B cell (primary cell): ENCODE data around the gene KNTC1. TPM values are rescaled to one million over a fixed set of nuclear protein-coding genes. Genes with fewer than 3 reads are reported as not detected.

Experiments
- ATAC-seq: fragments of 200-7000 bp; cut with Tn5 transposase; one replicate; pipeline ENCODE4 v1.10.0; 2021; ENCODE audit warnings: low read depth, mild to moderate bottlenecking, moderate number of reproducible peaks, moderate library complexity
- CTCF ChIA-PET: fragments of 350-600 bp; sonication (Branson Sonifier 250); formaldehyde crosslinking; loops from one replicate; lab custom pipeline; 2021; ENCODE audit warnings: antibody characterized with exemption, inconsistent platforms; lab: Charles Lee
- POLR2A ChIA-PET: fragments of 350-600 bp; sonication (Branson Sonifier 250); formaldehyde crosslinking; loops from one replicate; lab custom pipeline; 2021; ENCODE audit warnings: antibody characterized with exemption; lab: Charles Lee
- DNase-seq: peaks from one replicate; pipeline ENCODE4 v3.0.0; 2013
- H2AFZ ChIP-seq: 2 replicates; pipeline ENCODE4 v1.6.1; 2012; ENCODE audit warnings: mild to moderate bottlenecking, low read depth, low read length; ENCODE audit not compliant: insufficient read depth, poor library complexity, severe bottlenecking
- H3K27ac ChIP-seq, 2 donors: 1 replicate in 1 of 2; 2 replicates in 1 of 2; pipeline ENCODE4 v1.5.1; 2012 to 2013; ENCODE audit warnings: low read length in 2 of 2, mild to moderate bottlenecking in 2 of 2, moderate library complexity in 1 of 2
- H3K27me3 ChIP-seq, 4 experiments: fragments of 200-600 bp in 1 of 4; sonication (generic) in 1 of 4; replicated peaks in 1 of 4; 1 replicate in 2 of 4; 2 replicates in 2 of 4; pipeline versions ENCODE4 v1.6.1 to v1.7.0; 2013 to 2016; ENCODE audit warnings: low read length in 3 of 4, mild to moderate bottlenecking in 2 of 4, mixed read lengths in 1 of 4, moderate library complexity in 1 of 4; ENCODE audit not compliant: insufficient read depth in 4 of 4, control insufficient read depth in 3 of 4; ENCODE audit errors: control extremely low read depth in 1 of 4
- H3K36me3 ChIP-seq, 2 experiments: replicated peaks in 1 of 2; 1 replicate in 1 of 2; 2 replicates in 1 of 2; pipeline versions ENCODE4 v1.6.1 to v1.7.1; 2013; ENCODE audit warnings: low read length in 1 of 2; ENCODE audit not compliant: insufficient read depth in 2 of 2, control insufficient read depth in 1 of 2; ENCODE audit errors: control extremely low read depth in 1 of 2, extremely low read depth in 1 of 2
- H3K4me1 ChIP-seq, 2 donors: fragments of 200-600 bp in 1 of 2; sonication (generic) in 1 of 2; 1 replicate in 1 of 2; 2 replicates in 1 of 2; pipeline versions ENCODE4 v1.5.1 to v1.6.1; 2013 to 2017; ENCODE audit warnings: low read length in 2 of 2; ENCODE audit not compliant: control insufficient read depth in 2 of 2, insufficient read depth in 2 of 2
- H3K4me2 ChIP-seq: replicated peaks from 2 replicates; pipeline ENCODE3; 2012; ENCODE audit warnings: mild to moderate bottlenecking, low read depth, low read length; ENCODE audit not compliant: poor library complexity, severe bottlenecking
- H3K4me3 ChIP-seq, 5 experiments: fragments of 200-600 bp in 1 of 5; sonication (generic) in 1 of 5; 1 replicate in 3 of 5; 2 replicates in 2 of 5; pipeline versions ENCODE4 v1.5.1 to v1.7.0; 2011 to 2016; ENCODE audit warnings: low read length in 4 of 5, mild to moderate bottlenecking in 4 of 5, low read depth in 2 of 5, control low read depth in 1 of 5, moderate library complexity in 1 of 5; ENCODE audit not compliant: insufficient read depth in 1 of 5; ENCODE audit errors: control extremely low read depth in 1 of 5, extremely low read depth in 1 of 5
- H3K79me2 ChIP-seq: fragments of 200-600 bp; sonication (generic); one replicate; pipeline ENCODE4 v1.6.0; 2016; ENCODE audit warnings: low read length; ENCODE audit not compliant: control insufficient read depth, insufficient read depth
- H3K9ac ChIP-seq: fragments of 200-600 bp; sonication (generic); 2 replicates; pipeline ENCODE4 v1.6.1; 2017; ENCODE audit warnings: mild to moderate bottlenecking, low read length, moderate library complexity
- H3K9me3 ChIP-seq, 3 donors: one replicate each; pipeline versions ENCODE4 v1.6.1 to v1.7.1; 2013; ENCODE audit warnings: low read length in 2 of 3; ENCODE audit not compliant: control insufficient read depth in 2 of 3, insufficient read depth in 1 of 3; ENCODE audit errors: control extremely low read depth in 1 of 3
- H4K20me1 ChIP-seq: 2 replicates; pipeline ENCODE4 v1.6.0; 2012; ENCODE audit warnings: mild to moderate bottlenecking, low read length; ENCODE audit not compliant: insufficient read depth, control insufficient read depth, poor library complexity, severe bottlenecking
- H3K27ac Mint-ChIP-seq: one replicate; pipeline ENCODE4 v1.8.0; 2021; ENCODE audit warnings: mixed read lengths
- H3K27me3 Mint-ChIP-seq: one replicate; pipeline ENCODE4 v1.8.0; 2021; ENCODE audit warnings: mixed read lengths
- H3K4me1 Mint-ChIP-seq: one replicate; pipeline ENCODE4 v1.8.0; 2021; ENCODE audit warnings: mixed read lengths
- H3K4me3 Mint-ChIP-seq: one replicate; pipeline ENCODE4 v1.8.0; 2021; ENCODE audit warnings: mixed read lengths
- H3K9me3 Mint-ChIP-seq: one replicate; pipeline ENCODE4 v1.8.0; 2022; ENCODE audit warnings: mixed read lengths; ENCODE audit not compliant: insufficient read depth
- EZH2 ChIP-seq: IDR thresholded peaks from 2 replicates; pipeline ENCODE4 v1.6.1; 2012; ENCODE audit warnings: borderline replicate concordance, low read depth, mild to moderate bottlenecking, moderate library complexity, low read length; ENCODE audit not compliant: insufficient read depth, poor library complexity, severe bottlenecking
- WGBS: methylation state at CpG from one replicate; pipeline ENCODE4 v1.1.5; 2013; ENCODE audit warnings: missing lambda C conversion rate; ENCODE audit not compliant: insufficient coverage; 5-methylcytosine and 5-hydroxymethylcytosine counted together
- intact Hi-C: fragments of 100-400 bp; cut with micrococcal nuclease; formaldehyde crosslinking; loops from one replicate; pipeline ENCODE4 v1.10.0; 2022
- polyA plus RNA-seq: library from polyadenylated mRNA; depleted of rRNA; stranded (reverse); fragments of >200 nt; gene quantifications from 2 replicates; pipeline ENCODE4 v1.2.3, GENCODE V29; 2012
- total RNA-seq, 2 donors: library from RNA; stranded (reverse); fragments of 120-200 nt in 1 of 2; gene quantifications; 1 replicate in 1 of 2; 2 replicates in 1 of 2; pipeline versions ENCODE4 v1.2.3 to v1.2.4, GENCODE V29; 2013 to 2022
- TF ChIP-seq, protein P1 (sequence below): fragments of 200-600 bp; IDR thresholded peaks from one replicate; pipeline ENCODE4 v1.8.0; 2022; ENCODE audit warnings: antibody characterized with exemption, mild to moderate bottlenecking

The KNTC1 gene
- total and polyA plus RNA-seq, 2 donors (not counting 1 experiment from before 2014, with no cell fraction given), result 27.1 to 52.4 TPM

DNA sequence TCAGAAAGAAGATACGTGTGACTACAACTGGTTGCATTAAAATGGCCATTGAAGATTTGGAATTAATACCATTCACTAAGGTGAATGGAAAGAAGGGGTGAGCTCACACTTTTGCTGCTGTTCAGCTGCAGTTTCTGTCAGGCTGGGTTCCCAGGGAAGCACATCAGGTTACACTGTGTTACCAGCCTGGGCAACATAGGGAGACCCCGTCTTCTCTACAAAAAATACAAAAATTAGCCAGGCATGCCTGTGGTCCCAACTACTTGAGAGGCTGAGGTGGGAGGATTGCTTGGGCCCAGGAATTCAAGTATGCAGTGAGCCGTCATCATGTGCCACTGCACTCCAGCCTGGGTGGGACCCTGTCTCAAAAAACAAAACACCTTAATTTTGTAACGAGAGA lies 13.4 kb upstream of the KNTC1 start:
- ATAC-seq (no peak), DNase-seq (no peak)
- no peak overlapping the region for H2AFZ ChIP-seq
- H3K27ac ChIP-seq, result no peak overlapping the region
- Mint-ChIP-seq H3K9me3 (no peaks in the 10 kb centered on the region), H3K4me3 (no peak overlapping the region), H3K4me1 (no peaks in the 10 kb centered on the region), H3K27ac (no peak overlapping the region), H3K27me3 (no peaks in the 10 kb centered on the region)
- no peak overlapping the region for H3K4me2 ChIP-seq
- no peaks in the 10 kb centered on the region for H3K9me3 ChIP-seq
- H3K79me2 ChIP-seq, result peaks cover 77% of the 10 kb centered on the region
- POLR2A ChIA-PET, result interaction anchor here (1.1 kb wide), 1 partner anchor 11 kb away, joined by 3 read pairs; no protein-coding TSS in a partner anchor
- peaks cover 69% of the 10 kb centered on the region for H4K20me1 ChIP-seq
- intact Hi-C loops, result no loop called here
- no peak overlapping the region for H3K9ac ChIP-seq
- no CpG with 5 or more reads among the region's 4 CpGs for WGBS
- TF ChIP-seq, protein P1, sequence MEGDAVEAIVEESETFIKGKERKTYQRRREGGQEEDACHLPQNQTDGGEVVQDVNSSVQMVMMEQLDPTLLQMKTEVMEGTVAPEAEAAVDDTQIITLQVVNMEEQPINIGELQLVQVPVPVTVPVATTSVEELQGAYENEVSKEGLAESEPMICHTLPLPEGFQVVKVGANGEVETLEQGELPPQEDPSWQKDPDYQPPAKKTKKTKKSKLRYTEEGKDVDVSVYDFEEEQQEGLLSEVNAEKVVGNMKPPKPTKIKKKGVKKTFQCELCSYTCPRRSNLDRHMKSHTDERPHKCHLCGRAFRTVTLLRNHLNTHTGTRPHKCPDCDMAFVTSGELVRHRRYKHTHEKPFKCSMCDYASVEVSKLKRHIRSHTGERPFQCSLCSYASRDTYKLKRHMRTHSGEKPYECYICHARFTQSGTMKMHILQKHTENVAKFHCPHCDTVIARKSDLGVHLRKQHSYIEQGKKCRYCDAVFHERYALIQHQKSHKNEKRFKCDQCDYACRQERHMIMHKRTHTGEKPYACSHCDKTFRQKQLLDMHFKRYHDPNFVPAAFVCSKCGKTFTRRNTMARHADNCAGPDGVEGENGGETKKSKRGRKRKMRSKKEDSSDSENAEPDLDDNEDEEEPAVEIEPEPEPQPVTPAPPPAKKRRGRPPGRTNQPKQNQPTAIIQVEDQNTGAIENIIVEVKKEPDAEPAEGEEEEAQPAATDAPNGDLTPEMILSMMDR, result no peak
- TF ChIP-seq EZH2, result no peak
- H3K4me3 ChIP-seq, result no peak overlapping the region
- H3K27me3 ChIP-seq, result no peaks in the 10 kb centered on the region
- H3K36me3 ChIP-seq, result peaks cover 16 to 92% of the 10 kb centered on the region in 2 experiments
- CTCF ChIA-PET, result interaction anchor here (1.4 to 1.5 kb wide), 2 partner anchors 10 to 114 kb away, joined by 3 to 8 read pairs; no protein-coding TSS in a partner anchor
- no peaks in the 10 kb centered on the region for H3K4me1 ChIP-seq

DNA sequence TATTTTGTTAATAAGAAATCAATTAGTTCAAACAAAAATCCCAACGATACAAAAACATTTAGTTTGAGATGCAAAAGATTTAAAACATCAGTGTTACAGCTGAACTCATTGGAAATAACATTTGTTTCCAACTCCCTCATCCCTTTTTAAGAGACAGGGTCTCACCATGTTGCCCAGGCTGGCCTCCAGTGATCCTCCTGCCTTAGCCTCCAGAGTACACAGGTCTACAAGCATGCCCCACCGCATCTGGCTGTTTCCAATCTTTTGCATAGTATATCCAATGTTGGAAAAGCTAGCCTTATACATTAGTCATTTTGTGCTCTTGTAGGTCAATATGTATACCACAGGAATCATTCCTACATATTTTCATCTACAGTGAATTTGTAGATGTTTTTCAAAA lies 11.8 kb upstream of the KNTC1 start:
- Histone ChIP-seq H3K4me1 (no peaks in the 10 kb centered on the region), H3K79me2 (peaks cover 77% of the 10 kb centered on the region), H3K36me3 (peaks cover 21 to 91% of the 10 kb centered on the region in 2 experiments), H3K4me3 (no peak overlapping the region), H2AFZ (no peak overlapping the region), H3K27me3 (no peaks in the 10 kb centered on the region), H3K9ac (no peak overlapping the region), H4K20me1 (peaks cover 71% of the 10 kb centered on the region), H3K4me2 (no peak overlapping the region), H3K9me3 (no peaks in the 10 kb centered on the region), H3K27ac (no peak overlapping the region)
- CTCF ChIA-PET, result interaction anchor here (0.6 kb wide), 1 partner anchor 268 kb away, joined by 3 read pairs; no protein-coding TSS in a partner anchor
- TF ChIP-seq, protein P1, result no peak
- no peak for TF ChIP-seq EZH2
- no peaks in the 10 kb centered on the region for H3K9me3 Mint-ChIP-seq
- H3K27me3 Mint-ChIP-seq, result no peaks in the 10 kb centered on the region
- ATAC-seq (no peak), DNase-seq (no peak)
- intact Hi-C loops, result no loop called here
- H3K27ac Mint-ChIP-seq, result no peak overlapping the region
- POLR2A ChIA-PET, result no interaction called here
- H3K4me3 Mint-ChIP-seq, result no peak overlapping the region
- WGBS, result 100% methylated on average over 1 of the region's 2 CpGs
- peaks cover 4% of the 10 kb centered on the region for H3K4me1 Mint-ChIP-seq
